Stimulated activated CD8-positive, alpha-beta memory T cell treated with anti-CD3 and anti-CD28 coated beads, Interleukin-12 subunit alpha, Interleukin-12 subunit beta, amount 100 ng/mL, for 1 hour (primary cell): Measurements from ENCODE around the gene STOX1.
"Not testable (repeated sequence)": the region's sequence is repeated elsewhere in the genome, so short reads cannot be mapped to it uniquely, and the experiment has no call there.

Source experiments
- DNase-seq: peaks from one replicate; pipeline ENCODE4 v3.0.0-alpha.2; 2020; ENCODE audit warnings: low read depth

The STOX1 gene

DNA sequence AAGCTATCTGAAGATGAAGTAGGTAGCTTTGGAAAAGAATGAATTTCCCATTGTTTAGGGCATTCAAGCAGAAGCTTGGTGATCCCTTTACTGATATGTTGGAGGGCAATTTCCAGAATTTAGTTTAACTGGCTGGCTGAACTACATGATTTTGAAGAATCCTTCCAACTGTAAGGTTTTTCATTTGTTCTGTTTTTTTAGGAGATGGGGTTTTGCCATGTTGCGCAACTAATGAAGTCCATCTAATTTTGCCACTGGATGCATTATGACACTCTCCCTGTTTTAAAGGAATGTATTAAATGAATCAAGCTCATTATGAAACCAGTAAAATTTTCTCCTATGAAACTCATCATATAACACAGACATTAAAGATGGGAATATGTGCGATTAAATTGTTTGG, 67.7 kb downstream of the STOX1 start:
- DNase-seq, result no peak

DNA sequence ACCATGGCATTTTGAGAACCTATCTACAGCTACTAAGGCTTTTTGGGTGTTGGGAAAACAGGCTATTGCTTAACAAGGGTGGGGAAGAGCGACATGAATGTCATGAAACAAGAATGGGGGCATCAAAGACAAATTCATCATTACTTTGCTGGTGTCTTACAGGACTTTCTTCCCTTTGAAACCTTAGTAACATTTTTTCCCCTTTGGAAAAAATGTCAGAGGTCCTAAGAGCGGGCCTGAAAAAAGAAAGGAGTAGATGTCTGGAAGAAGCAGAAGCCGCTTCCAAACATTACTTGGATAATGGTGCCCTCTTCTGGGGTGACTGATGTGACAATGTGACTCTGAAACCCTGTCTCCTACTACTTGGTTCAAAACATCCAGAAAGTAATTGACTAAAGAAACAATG, 70.0 kb downstream of the STOX1 start:
- DNase-seq, result no peak

- DNase-seq, result no peak
Observed at GRCh38 chr10:68899186-68899745, 71.9 kb downstream of the STOX1 start.

- no peak for DNase-seq
Observed at GRCh38 chr10:68900427-68901104, 73.2 kb downstream of the STOX1 start.

DNA sequence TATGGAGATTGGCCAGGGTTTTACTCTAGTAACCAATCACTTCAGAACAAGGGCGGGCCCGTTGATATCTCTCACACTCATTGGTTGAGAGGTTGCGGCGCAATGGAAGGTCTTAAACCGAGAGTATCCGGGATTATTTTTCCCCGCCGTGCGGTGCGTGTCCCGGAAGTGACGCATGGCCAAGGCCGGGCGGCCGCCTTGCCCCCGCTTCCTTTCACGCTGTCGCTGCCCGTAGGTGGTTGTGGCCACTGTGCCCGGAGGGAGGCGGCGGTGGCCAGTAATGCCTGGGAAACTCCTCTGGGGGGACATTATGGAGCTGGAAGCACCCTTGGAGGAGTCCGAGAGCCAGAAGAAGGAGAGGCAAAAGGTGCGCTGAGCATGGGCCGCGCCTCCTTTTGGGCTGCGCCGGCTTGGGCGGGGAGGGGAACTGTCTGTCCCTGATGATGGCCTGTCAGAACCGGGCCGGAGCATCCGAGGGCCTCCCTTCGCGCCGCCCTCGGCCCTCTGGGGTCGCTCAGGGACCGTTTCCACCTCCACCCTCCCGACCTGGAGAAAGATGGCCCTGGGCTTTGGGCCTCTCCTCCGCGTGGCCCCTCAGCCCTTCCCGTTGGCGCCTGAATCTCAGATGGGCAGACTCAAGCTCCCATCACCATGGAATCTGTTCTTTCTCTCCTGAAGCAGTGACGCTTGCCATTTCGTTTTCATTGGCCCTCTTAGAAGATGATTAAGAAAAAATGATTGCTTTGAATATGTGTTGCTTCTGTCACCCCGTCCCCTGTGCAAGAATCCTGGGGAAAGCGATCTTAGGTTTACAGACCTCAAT, 74.0 kb downstream of the STOX1 start, which contains the start of gene DDX50:
Gene DDX50 (plus strand): TSS at position 211 of the 823 bp plus-strand sequence. CDS start 70 bp downstream, at position 281.
- peak; percentile 95 for DNase-seq

DNA sequence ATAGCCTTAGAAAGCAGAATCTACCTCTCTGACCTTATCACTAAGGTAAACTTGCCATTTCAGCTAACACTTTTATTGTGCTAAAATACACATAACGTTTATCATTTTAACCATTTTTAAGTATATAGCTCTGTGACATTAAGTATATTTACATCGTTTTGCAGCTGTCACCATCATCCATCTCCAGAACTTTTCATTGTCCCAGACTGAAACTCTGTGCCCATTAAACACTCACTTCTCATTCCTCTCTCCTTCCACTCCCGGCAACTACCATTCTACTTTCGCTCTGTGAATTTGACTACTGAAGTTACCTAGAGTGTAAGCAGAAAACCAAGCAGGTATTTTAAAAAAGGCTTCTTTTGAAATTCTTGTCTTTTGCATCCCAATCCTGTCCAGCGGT, 75.1 kb downstream of the STOX1 start:
- DNase-seq, result no peak

- no peak for DNase-seq
Observed at GRCh38 chr10:68924593-68924992, 97.3 kb downstream of the STOX1 start.

- DNase-seq, result no peak
Observed at GRCh38 chr10:68925489-68925888, 98.2 kb downstream of the STOX1 start.

- DNase-seq, result not testable (repeated sequence)
Observed at GRCh38 chr10:68929157-68929556, 101.8 kb downstream of the STOX1 start.

GRCh38 chr10:68929888-68930287, 102.6 kb downstream of the STOX1 start:
- not testable (repeated sequence) for DNase-seq

GRCh38 chr10:68932860-68933259, 105.5 kb downstream of the STOX1 start:
- DNase-seq, result not testable (repeated sequence)

GRCh38 chr10:68934994-68935393, 107.7 kb downstream of the STOX1 start:
- DNase-seq, result no peak

- DNase-seq, result no peak
Observed at GRCh38 chr10:68938117-68938516, 110.8 kb downstream of the STOX1 start.

- no peak for DNase-seq
Observed at GRCh38 chr10:68938884-68939283, 111.6 kb downstream of the STOX1 start.

- not testable (repeated sequence) for DNase-seq
Observed at GRCh38 chr10:68940917-68941316, 113.6 kb downstream of the STOX1 start.
